ENCODE results near the gene CFAP57.
A peak's percentile ranks its signal among the peaks of the same experiment; 100 is the strongest.
"Not testable (repeated sequence)": the region's sequence is repeated elsewhere in the genome, so short reads cannot be mapped to it uniquely, and the experiment has no call there.

Gene CFAP57

GRCh38 chr1:43171876-43172526, at the start of gene CFAP57, which contains the start of gene EBNA1BP2:
CFAP57 (plus strand) TSS chr1:43172330; CDS start chr1:43172754, 424 bp downstream.
EBNA1BP2 (minus strand) TSS chr1:43172290; CDS start chr1:43172118, 172 bp downstream.
- H3K27me3 ChIP-seq (ENCODE audit: control insufficient read depth, insufficient read depth, low read length), result peaks cover 13% of the 10 kb centered on the region
- H3K9ac ChIP-seq (ENCODE audit: low read depth, low read length), result peak within 1 kb of the TSS; percentile 70
- peak within 1 kb of the TSS; percentile 97 for H3K4me3 ChIP-seq (ENCODE audit: low read depth, low read length)
- H3K36me3 ChIP-seq (ENCODE audit: control insufficient read depth, insufficient read depth, low read length), result no peaks in the 10 kb centered on the region
- H3K4me1 ChIP-seq (ENCODE audit: control insufficient read depth, insufficient read depth, low read length), result peaks cover 4% of the 10 kb centered on the region
- no peaks in the 10 kb centered on the region for H3K9me3 ChIP-seq (ENCODE audit: control insufficient read depth, insufficient read depth, low read length)

GRCh38 chr1:43123031-43123430, 49.1 kb upstream of the CFAP57 start:
- H3K9me3 ChIP-seq (ENCODE audit: control insufficient read depth, insufficient read depth, low read length), result no peaks in the 10 kb centered on the region

GRCh38 chr1:43128816-43129215, 43.3 kb upstream of the CFAP57 start:
- no peaks in the 10 kb centered on the region for H3K4me1 ChIP-seq (ENCODE audit: control insufficient read depth, insufficient read depth, low read length)
- H3K27me3 ChIP-seq (ENCODE audit: control insufficient read depth, insufficient read depth, low read length), result no peaks in the 10 kb centered on the region

More at GRCh38 chr1:43123031-43123430, 49.1 kb upstream of the CFAP57 start:
- Histone ChIP-seq H3K4me1 (ENCODE audit: control insufficient read depth, insufficient read depth, low read length) (no peaks in the 10 kb centered on the region), H3K27me3 (ENCODE audit: control insufficient read depth, insufficient read depth, low read length) (no peaks in the 10 kb centered on the region), H3K36me3 (ENCODE audit: control insufficient read depth, insufficient read depth, low read length) (no peaks in the 10 kb centered on the region), H3K4me3 (ENCODE audit: low read depth, low read length) (no peak overlapping the region), H3K9ac (ENCODE audit: low read depth, low read length) (no peak overlapping the region)

GRCh38 chr1:43129426-43129825, 42.7 kb upstream of the CFAP57 start:
- no peaks in the 10 kb centered on the region for H3K36me3 ChIP-seq (ENCODE audit: control insufficient read depth, insufficient read depth, low read length)
- H3K9me3 ChIP-seq (ENCODE audit: control insufficient read depth, insufficient read depth, low read length), result peaks cover 5% of the 10 kb centered on the region
- no peaks in the 10 kb centered on the region for H3K27me3 ChIP-seq (ENCODE audit: control insufficient read depth, insufficient read depth, low read length)
- H3K4me3 ChIP-seq (ENCODE audit: low read depth, low read length), result no peak overlapping the region
- no peaks in the 10 kb centered on the region for H3K4me1 ChIP-seq (ENCODE audit: control insufficient read depth, insufficient read depth, low read length)
- H3K9ac ChIP-seq (ENCODE audit: low read depth, low read length), result no peak overlapping the region

More at GRCh38 chr1:43128816-43129215, 43.3 kb upstream of the CFAP57 start:
- Histone ChIP-seq H3K4me3 (ENCODE audit: low read depth, low read length) (no peak overlapping the region), H3K9ac (ENCODE audit: low read depth, low read length) (no peak overlapping the region), H3K36me3 (ENCODE audit: control insufficient read depth, insufficient read depth, low read length) (no peaks in the 10 kb centered on the region), H3K9me3 (ENCODE audit: control insufficient read depth, insufficient read depth, low read length) (peaks cover 5% of the 10 kb centered on the region)

GRCh38 chr1:43134068-43134467, 38.1 kb upstream of the CFAP57 start:
- Histone ChIP-seq H3K36me3 (ENCODE audit: control insufficient read depth, insufficient read depth, low read length) (no peaks in the 10 kb centered on the region), H3K4me3 (ENCODE audit: low read depth, low read length) (no peak overlapping the region), H3K9ac (ENCODE audit: low read depth, low read length) (no peak overlapping the region), H3K4me1 (ENCODE audit: control insufficient read depth, insufficient read depth, low read length) (no peaks in the 10 kb centered on the region), H3K27me3 (ENCODE audit: control insufficient read depth, insufficient read depth, low read length) (no peaks in the 10 kb centered on the region), H3K9me3 (ENCODE audit: control insufficient read depth, insufficient read depth, low read length) (peaks cover 17% of the 10 kb centered on the region)

- Histone ChIP-seq H3K4me3 (ENCODE audit: low read depth, low read length) (no peak overlapping the region), H3K27me3 (ENCODE audit: control insufficient read depth, insufficient read depth, low read length) (no peaks in the 10 kb centered on the region), H3K4me1 (ENCODE audit: control insufficient read depth, insufficient read depth, low read length) (no peaks in the 10 kb centered on the region), H3K9ac (ENCODE audit: low read depth, low read length) (no peak overlapping the region), H3K9me3 (ENCODE audit: control insufficient read depth, insufficient read depth, low read length) (peaks cover 17% of the 10 kb centered on the region), H3K36me3 (ENCODE audit: control insufficient read depth, insufficient read depth, low read length) (no peaks in the 10 kb centered on the region)
Measured at GRCh38 chr1:43134640-43135039, 37.5 kb upstream of the CFAP57 start.

- Histone ChIP-seq H3K9me3 (ENCODE audit: control insufficient read depth, insufficient read depth, low read length) (peaks cover 17% of the 10 kb centered on the region), H3K4me3 (ENCODE audit: low read depth, low read length) (no peak overlapping the region), H3K4me1 (ENCODE audit: control insufficient read depth, insufficient read depth, low read length) (no peaks in the 10 kb centered on the region), H3K27me3 (ENCODE audit: control insufficient read depth, insufficient read depth, low read length) (no peaks in the 10 kb centered on the region), H3K36me3 (ENCODE audit: control insufficient read depth, insufficient read depth, low read length) (no peaks in the 10 kb centered on the region), H3K9ac (ENCODE audit: low read depth, low read length) (no peak overlapping the region)
Measured at GRCh38 chr1:43135857-43136781, 36.0 kb upstream of the CFAP57 start.

- H3K9ac ChIP-seq (ENCODE audit: low read depth, low read length), result no peak overlapping the region
- H3K27me3 ChIP-seq (ENCODE audit: control insufficient read depth, insufficient read depth, low read length), result no peaks in the 10 kb centered on the region
- H3K9me3 ChIP-seq (ENCODE audit: control insufficient read depth, insufficient read depth, low read length), result peaks cover 17% of the 10 kb centered on the region
- H3K36me3 ChIP-seq (ENCODE audit: control insufficient read depth, insufficient read depth, low read length), result no peaks in the 10 kb centered on the region
- H3K4me1 ChIP-seq (ENCODE audit: control insufficient read depth, insufficient read depth, low read length), result no peaks in the 10 kb centered on the region
- H3K4me3 ChIP-seq (ENCODE audit: low read depth, low read length), result no peak overlapping the region
Measured at GRCh38 chr1:43137445-43138052, 34.6 kb upstream of the CFAP57 start.

GRCh38 chr1:43139295-43139694, 32.8 kb upstream of the CFAP57 start:
- H3K9me3 ChIP-seq (ENCODE audit: control insufficient read depth, insufficient read depth, low read length), result peaks cover 12% of the 10 kb centered on the region
- H3K36me3 ChIP-seq (ENCODE audit: control insufficient read depth, insufficient read depth, low read length); H3K4me1 ChIP-seq (ENCODE audit: control insufficient read depth, insufficient read depth, low read length): not testable (repeated sequence)

GRCh38 chr1:43140010-43140409, 32.1 kb upstream of the CFAP57 start:
- no peaks in the 10 kb centered on the region for H3K36me3 ChIP-seq (ENCODE audit: control insufficient read depth, insufficient read depth, low read length)
- H3K9me3 ChIP-seq (ENCODE audit: control insufficient read depth, insufficient read depth, low read length), result peaks cover 6% of the 10 kb centered on the region
- no peak overlapping the region for H3K9ac ChIP-seq (ENCODE audit: low read depth, low read length)
- no peak overlapping the region for H3K4me3 ChIP-seq (ENCODE audit: low read depth, low read length)
- peaks cover 6% of the 10 kb centered on the region for H3K4me1 ChIP-seq (ENCODE audit: control insufficient read depth, insufficient read depth, low read length)
- H3K27me3 ChIP-seq (ENCODE audit: control insufficient read depth, insufficient read depth, low read length), result no peaks in the 10 kb centered on the region

More at GRCh38 chr1:43139295-43139694, 32.8 kb upstream of the CFAP57 start:
- H3K27me3 ChIP-seq (ENCODE audit: control insufficient read depth, insufficient read depth, low read length); H3K9ac ChIP-seq (ENCODE audit: low read depth, low read length); H3K4me3 ChIP-seq (ENCODE audit: low read depth, low read length): not testable (repeated sequence)

GRCh38 chr1:43140583-43140982, 31.5 kb upstream of the CFAP57 start:
- Histone ChIP-seq H3K4me1 (ENCODE audit: control insufficient read depth, insufficient read depth, low read length) (peaks cover 6% of the 10 kb centered on the region), H3K9me3 (ENCODE audit: control insufficient read depth, insufficient read depth, low read length) (peaks cover under 1% of the 10 kb centered on the region), H3K9ac (ENCODE audit: low read depth, low read length) (no peak overlapping the region), H3K36me3 (ENCODE audit: control insufficient read depth, insufficient read depth, low read length) (no peaks in the 10 kb centered on the region), H3K4me3 (ENCODE audit: low read depth, low read length) (no peak overlapping the region), H3K27me3 (ENCODE audit: control insufficient read depth, insufficient read depth, low read length) (no peaks in the 10 kb centered on the region)

Data from iPS-15b (cell line).